MG63 (cell line): Measurements from ENCODE around the gene PRR35. TPM values are rescaled to one million over a fixed set of nuclear protein-coding genes. Genes with fewer than 3 reads are reported as not detected.
A peak's percentile ranks its signal among the peaks of the same experiment; 100 is the strongest.

Source experiments
- DNase-seq: peaks from one replicate; pipeline ENCODE4 v3.0.0-alpha.2; 2020
- H3K27me3 ChIP-seq: fragments of 250-450 bp; sonication (Bioruptor Pico); 2 replicates; pipeline ENCODE4 v1.5.1; 2020; ENCODE audit warnings: mild to moderate bottlenecking, moderate library complexity
- H3K36me3 ChIP-seq: fragments of 250-450 bp; sonication (Bioruptor Pico); 2 replicates; pipeline ENCODE4 v1.5.1; 2020; ENCODE audit warnings: mild to moderate bottlenecking, moderate library complexity
- H3K4me3 ChIP-seq: fragments of 250-450 bp; sonication (Bioruptor Pico); 2 replicates; pipeline ENCODE4 v1.5.1; 2020; ENCODE audit warnings: mild to moderate bottlenecking, moderate library complexity
- H3K9me3 ChIP-seq: fragments of 250-450 bp; sonication (Bioruptor Pico); 2 replicates; pipeline ENCODE4 v1.5.1; 2020; ENCODE audit warnings: mild to moderate bottlenecking, moderate library complexity
- total RNA-seq: library from RNA; depleted of rRNA; stranded (reverse); fragments of >200 nt; shearing (Covaris generic); gene quantifications from 2 replicates; pipeline ENCODE4 v1.2.3, GENCODE V29; 2014; ENCODE audit warnings: low replicate concordance

The PRR35 gene
- total RNA-seq, 1 experiment from 2014 or later, result not detected

GRCh38 chr16:566475-567372 lies 6.5 kb downstream of the PRR35 start, which contains the start of gene NHLRC4:
Gene NHLRC4 (plus strand): TSS chr16:567005. CDS start chr16:568048, 1,043 bp downstream.
- H3K27me3 ChIP-seq, result peaks cover 4% of the 10 kb centered on the region
- H3K36me3 ChIP-seq, result peaks cover 2% of the 10 kb centered on the region; the same call in 1 of the 2 replicates
- no peaks in the 10 kb centered on the region for H3K9me3 ChIP-seq
- DNase-seq, result no peak
- H3K4me3 ChIP-seq, result no peak within 1 kb of the TSS

- no peak for DNase-seq
- Histone ChIP-seq H3K27me3 (no peaks in the 10 kb centered on the region), H3K9me3 (no peaks in the 10 kb centered on the region), H3K4me3 (no peak overlapping the region), H3K36me3 (peaks cover 8% of the 10 kb centered on the region)
Observed at GRCh38 chr16:567373-568256, 7.4 kb downstream of the PRR35 start.

- Histone ChIP-seq H3K36me3 (peaks cover 11% of the 10 kb centered on the region), H3K4me3 (peak overlapping the region; percentile 51), H3K9me3 (no peaks in the 10 kb centered on the region), H3K27me3 (no peaks in the 10 kb centered on the region)
- DNase-seq, result no peak
Observed at GRCh38 chr16:568401-569258, 8.4 kb downstream of the PRR35 start.

- Histone ChIP-seq H3K27me3 (no peaks in the 10 kb centered on the region), H3K9me3 (no peaks in the 10 kb centered on the region), H3K4me3 (peak within 1 kb of the TSS; percentile 76), H3K36me3 (peaks cover 20% of the 10 kb centered on the region)
- DNase-seq, result peak; percentile 78
Observed at GRCh38 chr16:569445-570254, 9.5 kb downstream of the PRR35 start, which contains the start of gene PIGQ. Gene PIGQ (plus strand): TSS chr16:569968. CDS start chr16:574075, 4,107 bp downstream.

GRCh38 chr16:572865-573650 lies 12.9 kb downstream of the PRR35 start:
- no peaks in the 10 kb centered on the region for H3K9me3 ChIP-seq
- DNase-seq, result no peak
- H3K36me3 ChIP-seq, result peaks cover 27% of the 10 kb centered on the region
- H3K4me3 ChIP-seq, result no peak overlapping the region
- no peaks in the 10 kb centered on the region for H3K27me3 ChIP-seq

- H3K4me3 ChIP-seq, result no peak overlapping the region
- DNase-seq, result no peak
- peaks cover 27% of the 10 kb centered on the region for H3K36me3 ChIP-seq
- H3K27me3 ChIP-seq, result no peaks in the 10 kb centered on the region
- no peaks in the 10 kb centered on the region for H3K9me3 ChIP-seq
Observed at GRCh38 chr16:574021-574760, 14.0 kb downstream of the PRR35 start.

- Histone ChIP-seq H3K27me3 (no peaks in the 10 kb centered on the region), H3K9me3 (no peaks in the 10 kb centered on the region), H3K4me3 (no peak overlapping the region), H3K36me3 (peaks cover 27% of the 10 kb centered on the region)
- no peak for DNase-seq
Observed at GRCh38 chr16:575354-576196, 15.4 kb downstream of the PRR35 start.

- Histone ChIP-seq H3K36me3 (peaks cover 29% of the 10 kb centered on the region), H3K27me3 (no peaks in the 10 kb centered on the region), H3K9me3 (no peaks in the 10 kb centered on the region), H3K4me3 (no peak overlapping the region)
- no peak for DNase-seq
Observed at GRCh38 chr16:576197-576822, 16.1 kb downstream of the PRR35 start.

- no peak overlapping the region for H3K4me3 ChIP-seq
- H3K9me3 ChIP-seq, result no peaks in the 10 kb centered on the region
- no peak for DNase-seq
- H3K27me3 ChIP-seq, result no peaks in the 10 kb centered on the region
- peaks cover 26% of the 10 kb centered on the region for H3K36me3 ChIP-seq
Observed at GRCh38 chr16:576823-577201, 16.6 kb downstream of the PRR35 start.

- no peak for DNase-seq
- Histone ChIP-seq H3K4me3 (no peak overlapping the region), H3K9me3 (no peaks in the 10 kb centered on the region), H3K27me3 (no peaks in the 10 kb centered on the region), H3K36me3 (peaks cover 22% of the 10 kb centered on the region)
Observed at GRCh38 chr16:577796-578195, 17.6 kb downstream of the PRR35 start.

GRCh38 chr16:578232-578869 lies 18.2 kb downstream of the PRR35 start:
- no peaks in the 10 kb centered on the region for H3K27me3 ChIP-seq
- no peak for DNase-seq
- no peaks in the 10 kb centered on the region for H3K9me3 ChIP-seq
- H3K36me3 ChIP-seq, result peaks cover 22% of the 10 kb centered on the region
- no peak overlapping the region for H3K4me3 ChIP-seq

GRCh38 chr16:578870-579405 lies 18.7 kb downstream of the PRR35 start:
- peak; percentile 38 for DNase-seq
- no peaks in the 10 kb centered on the region for H3K9me3 ChIP-seq
- H3K4me3 ChIP-seq, result no peak overlapping the region
- peaks cover 16% of the 10 kb centered on the region for H3K36me3 ChIP-seq
- H3K27me3 ChIP-seq, result no peaks in the 10 kb centered on the region
